ENCODE measurements around the gene NUBPL.
A peak's percentile ranks its signal among the peaks of the same experiment; 100 is the strongest.

Gene NUBPL

GRCh38 chr14:31561155-31561846, at the start of gene NUBPL:
Gene NUBPL, plus strand, starts transcription at chr14:31561404. Its CDS starts 36 bp downstream, at chr14:31561440.
- Histone ChIP-seq H3K27me3 (peaks cover 24% of the 10 kb centered on the region), H3K4me1 (ENCODE audit: control insufficient read depth in 1 of 2, insufficient read depth in 1 of 2, low read depth in 1 of 2, low read length in 1 of 2) (peaks cover 11 to 16% of the 10 kb centered on the region in 2 experiments), H3K4me3 (ENCODE audit: low read depth in 1 of 2, low read length in 1 of 2) (peak within 1 kb of the TSS; percentile 69 to 76), H3K27ac (peak within 1 kb of the TSS; percentile 54), H3K9me3 (no peaks in the 10 kb centered on the region), H3K36me3 (no peaks in the 10 kb centered on the region)
- peak; percentile 10 for TF ChIP-seq CTCF (IDR thresholded peaks at IDR 0.05)

- no peaks in the 10 kb centered on the region for H3K27me3 ChIP-seq
- no peaks in the 10 kb centered on the region for H3K4me1 ChIP-seq (ENCODE audit: control insufficient read depth in 1 of 2, insufficient read depth in 1 of 2, low read depth in 1 of 2, low read length in 1 of 2)
- no peak for TF ChIP-seq CTCF (IDR thresholded peaks at IDR 0.05)
- no peaks in the 10 kb centered on the region for H3K9me3 ChIP-seq
- no peak overlapping the region for H3K27ac ChIP-seq
- H3K36me3 ChIP-seq: no peaks in the 10 kb centered on the region
- H3K4me3 ChIP-seq (ENCODE audit: low read depth in 1 of 2, low read length in 1 of 2): no peak overlapping the region
These were observed 34.1 kb upstream of the NUBPL start for GRCh38 chr14:31527087-31527486.

DNA sequence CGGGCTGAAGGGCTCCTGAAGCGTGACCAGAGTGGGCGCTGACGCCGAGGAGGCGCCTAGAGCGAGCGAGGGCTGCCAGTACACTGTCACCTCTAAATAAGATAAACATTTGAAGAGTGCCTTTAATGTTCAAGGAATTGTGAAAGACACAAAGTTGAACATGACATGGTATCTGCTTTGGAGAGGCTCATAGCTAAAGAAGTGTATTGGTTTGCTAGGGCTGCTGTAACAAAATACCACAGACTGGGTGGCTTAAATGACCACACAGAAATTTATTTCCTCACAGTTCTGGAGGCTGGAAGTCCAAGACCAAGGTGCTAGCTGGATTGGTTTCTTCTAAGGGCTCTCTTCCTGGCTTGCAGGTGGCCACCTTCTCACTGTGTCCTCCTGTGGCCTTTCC, 33.7 kb upstream of the NUBPL start:
- no peak overlapping the region for H3K4me3 ChIP-seq (ENCODE audit: low read depth in 1 of 2, low read length in 1 of 2)
- no peak overlapping the region for H3K27ac ChIP-seq
- H3K36me3 ChIP-seq: no peaks in the 10 kb centered on the region
- no peaks in the 10 kb centered on the region for H3K4me1 ChIP-seq (ENCODE audit: control insufficient read depth in 1 of 2, insufficient read depth in 1 of 2, low read depth in 1 of 2, low read length in 1 of 2)
- H3K9me3 ChIP-seq: no peaks in the 10 kb centered on the region
- TF ChIP-seq CTCF (IDR thresholded peaks at IDR 0.05): no peak
- no peaks in the 10 kb centered on the region for H3K27me3 ChIP-seq

DNA sequence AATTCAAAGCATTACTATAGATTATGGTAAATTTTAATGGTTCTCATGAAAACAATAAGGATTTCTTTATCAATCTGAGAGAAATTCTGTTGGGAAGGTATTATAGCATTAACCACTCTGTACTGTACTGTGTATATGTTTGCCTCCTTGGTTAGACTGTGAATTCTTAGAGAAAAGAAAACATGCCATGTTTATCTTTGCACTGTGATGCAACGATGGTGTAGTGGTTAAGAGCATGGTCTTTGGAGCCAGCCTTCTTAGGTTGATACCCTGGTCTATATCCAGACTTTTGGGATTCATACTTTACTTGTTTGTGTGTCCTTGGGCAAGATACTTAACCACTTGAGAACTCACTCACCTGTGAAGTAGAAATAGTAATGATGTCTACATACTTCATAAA, 32.2 kb upstream of the NUBPL start:
- no peaks in the 10 kb centered on the region for H3K4me1 ChIP-seq (ENCODE audit: control insufficient read depth in 1 of 2, insufficient read depth in 1 of 2, low read depth in 1 of 2, low read length in 1 of 2)
- H3K27me3 ChIP-seq: no peaks in the 10 kb centered on the region
- H3K27ac ChIP-seq: no peak overlapping the region
- no peaks in the 10 kb centered on the region for H3K9me3 ChIP-seq
- no peak overlapping the region for H3K4me3 ChIP-seq (ENCODE audit: low read depth in 1 of 2, low read length in 1 of 2)
- no peaks in the 10 kb centered on the region for H3K36me3 ChIP-seq
- no peak for TF ChIP-seq CTCF (IDR thresholded peaks at IDR 0.05)

DNA sequence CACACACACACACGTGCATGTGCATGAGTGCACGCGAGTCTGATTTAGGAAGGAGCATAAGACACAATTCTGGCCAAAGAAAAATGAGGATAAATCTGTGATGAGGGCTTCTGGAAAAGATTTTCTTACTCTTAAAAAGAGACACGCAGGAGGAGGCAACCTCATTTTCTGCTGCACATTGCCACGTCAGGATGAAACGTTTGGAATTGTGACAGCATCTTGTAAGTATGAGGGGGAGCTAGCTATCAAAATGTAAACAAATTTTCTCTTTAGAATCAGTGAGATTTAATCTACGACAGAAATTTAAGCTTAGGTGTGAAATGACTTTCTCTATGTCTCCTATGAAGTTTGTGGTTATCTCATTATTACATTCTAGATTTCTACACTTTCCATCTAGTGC, 31.1 kb upstream of the NUBPL start:
- no peak overlapping the region for H3K4me3 ChIP-seq (ENCODE audit: low read depth in 1 of 2, low read length in 1 of 2)
- no peaks in the 10 kb centered on the region for H3K4me1 ChIP-seq (ENCODE audit: control insufficient read depth in 1 of 2, insufficient read depth in 1 of 2, low read depth in 1 of 2, low read length in 1 of 2)
- no peak overlapping the region for H3K27ac ChIP-seq
- no peaks in the 10 kb centered on the region for H3K27me3 ChIP-seq
- no peak for TF ChIP-seq CTCF (IDR thresholded peaks at IDR 0.05)
- H3K9me3 ChIP-seq: no peaks in the 10 kb centered on the region
- H3K36me3 ChIP-seq: no peaks in the 10 kb centered on the region

All from neutrophil (primary cell).